Right lobe of liver (tissue), 6 donors: ENCODE measurements around the gene CCDC60. TPM values are rescaled to one million over a fixed set of nuclear protein-coding genes. Genes with fewer than 3 reads are reported as not detected.
A peak's percentile ranks its signal among the peaks of the same experiment; 100 is the strongest.

Source experiments
- ATAC-seq, 4 donors: fragments of 200-7000 bp; cut with Tn5 transposase; one replicate each; pipeline ENCODE4 v1.9.1; 2020; ENCODE audit warnings: mild to moderate bottlenecking in 4 of 4, moderate library complexity in 4 of 4
- DNase-seq, 3 donors: peaks; one replicate each; pipeline ENCODE4 v3.0.0-alpha.2; 2020
- H3K27ac ChIP-seq, 3 donors: fragments of 200-600 bp; one replicate each; pipeline ENCODE4 v1.8.0; 2022
- H3K27me3 ChIP-seq, 2 donors: fragments of 200-600 bp; one replicate each; pipeline ENCODE4 v1.8.0; 2022
- H3K36me3 ChIP-seq, 4 donors: fragments of 200-600 bp; sonication (generic) in 1 of 4; one replicate each; pipeline versions ENCODE4 v1.5.1 to v1.8.0; 2017 to 2022; ENCODE audit warnings: control low read depth in 1 of 4
- H3K4me1 ChIP-seq, 4 donors: fragments of 200-600 bp; sonication (generic) in 1 of 4; one replicate each; pipeline versions ENCODE4 v1.5.1 to v1.8.0; 2017 to 2022; ENCODE audit warnings: control low read depth in 1 of 4
- H3K4me3 ChIP-seq, 3 donors: fragments of 200-600 bp; one replicate each; pipeline ENCODE4 v1.8.0; 2022
- H3K9me3 ChIP-seq, 4 donors: fragments of 200-600 bp; sonication (generic) in 1 of 4; one replicate each; pipeline versions ENCODE4 v1.5.1 to v1.8.0; 2017 to 2022; ENCODE audit warnings: control low read depth in 1 of 4
- POLR2A ChIP-seq: fragments of 450-650 bp; IDR thresholded peaks from one replicate; pipeline ENCODE4 v1.6.1; 2017; ENCODE audit warnings: antibody characterized with exemption, mild to moderate bottlenecking
- WGBS: methylation state at CpG from one replicate; pipeline ENCODE4 v1.1.6; 2018; ENCODE audit warnings: low coverage, low lambda C conversion rate; ENCODE audit not compliant: insufficient coverage; ENCODE audit errors: missing lambda C conversion rate; 5-methylcytosine and 5-hydroxymethylcytosine counted together
- intact Hi-C, 2 donors: fragments of 100-400 bp; cut with DNase I; formaldehyde crosslinking; loops; one replicate each; pipeline versions ENCODE4 v1.11.2 to v1.14.1; 2022
- total RNA-seq, 6 experiments: library from RNA; depleted of rRNA in 2 of 6; stranded (reverse); fragments of >200 nt in 2 of 6; fragmentation: NEBNext Ultra II Directional in 3 of 6; extraction: Animal tissue kit (Norgen Biotek cat#: 25700) in 3 of 6; gene quantifications; one replicate each; pipeline versions ENCODE4 v1.1.0 to v1.2.4, GENCODE V29; 2016 to 2023
- TF ChIP-seq, protein P1 (sequence below), 4 donors: fragments of 200-600 bp in 3 of 4; fragments of 450-650 bp in 1 of 4; IDR thresholded peaks; one replicate each; pipeline versions ENCODE4 v1.5.1 to v1.8.0; 2016 to 2022; ENCODE audit warnings: antibody characterized with exemption in 4 of 4, mild to moderate bottlenecking in 2 of 4
- donor health status: DM: no; HTN: yes; CAD: no.
- donor health status: DM: no; HTN: no; CAD: no.
- donor health status: DM: no; HTN: no; CAD: no.
- donor health status: DM: no; HTN: yes; CAD: no.
- donor health status: DM: no; HTN: yes; CAD: no.

CCDC60 gene
- total RNA-seq, 6 experiments from 2014 or later: not detected

DNA sequence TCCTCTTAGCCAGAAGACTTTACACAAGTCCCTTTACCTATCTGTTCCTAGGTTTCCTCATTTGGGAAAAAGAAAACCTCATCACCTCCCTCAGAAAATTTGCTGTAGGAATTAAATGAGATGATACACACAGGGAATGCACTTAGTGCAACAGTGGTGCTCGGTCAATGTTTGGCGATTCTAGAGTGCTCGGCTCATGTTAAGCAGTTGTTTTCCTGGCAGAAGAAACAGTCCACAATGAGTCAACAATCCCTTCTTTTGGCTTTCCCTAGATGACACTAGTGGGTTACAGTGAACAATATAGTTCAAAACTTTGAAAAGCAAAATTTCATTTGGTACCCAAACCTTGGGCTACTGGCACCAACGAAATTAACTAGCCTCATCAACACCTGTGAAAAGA lies 255.1 kb downstream of the CCDC60 start:
- Histone ChIP-seq H3K36me3 (no peaks in the 10 kb centered on the region), H3K4me1 (peaks cover 0 to 16% (median 0%) of the 10 kb centered on the region in 4 donors), H3K4me3 (no peak overlapping the region), H3K9me3 (no peaks in the 10 kb centered on the region), H3K27ac (no peak overlapping the region), H3K27me3 (peaks cover 0 to 6% of the 10 kb centered on the region in 2 donors)
- no peak for TF ChIP-seq POLR2A
- TF ChIP-seq, protein P1, sequence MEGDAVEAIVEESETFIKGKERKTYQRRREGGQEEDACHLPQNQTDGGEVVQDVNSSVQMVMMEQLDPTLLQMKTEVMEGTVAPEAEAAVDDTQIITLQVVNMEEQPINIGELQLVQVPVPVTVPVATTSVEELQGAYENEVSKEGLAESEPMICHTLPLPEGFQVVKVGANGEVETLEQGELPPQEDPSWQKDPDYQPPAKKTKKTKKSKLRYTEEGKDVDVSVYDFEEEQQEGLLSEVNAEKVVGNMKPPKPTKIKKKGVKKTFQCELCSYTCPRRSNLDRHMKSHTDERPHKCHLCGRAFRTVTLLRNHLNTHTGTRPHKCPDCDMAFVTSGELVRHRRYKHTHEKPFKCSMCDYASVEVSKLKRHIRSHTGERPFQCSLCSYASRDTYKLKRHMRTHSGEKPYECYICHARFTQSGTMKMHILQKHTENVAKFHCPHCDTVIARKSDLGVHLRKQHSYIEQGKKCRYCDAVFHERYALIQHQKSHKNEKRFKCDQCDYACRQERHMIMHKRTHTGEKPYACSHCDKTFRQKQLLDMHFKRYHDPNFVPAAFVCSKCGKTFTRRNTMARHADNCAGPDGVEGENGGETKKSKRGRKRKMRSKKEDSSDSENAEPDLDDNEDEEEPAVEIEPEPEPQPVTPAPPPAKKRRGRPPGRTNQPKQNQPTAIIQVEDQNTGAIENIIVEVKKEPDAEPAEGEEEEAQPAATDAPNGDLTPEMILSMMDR (IDR thresholded peaks at IDR 0.05): no peak
- intact Hi-C loops: no loop called here
- WGBS: 23% methylated on average over 4 of the region's 4 CpGs
- no peak for DNase-seq
- peak in 3 of 4 donors; percentile 61 to 71 (median 62) for ATAC-seq

Other genes with a start within 250 kb of the CCDC60 start
- gene HSPB8, start 155.8 kb upstream of the CCDC60 start, total RNA-seq: 10 to 100 TPM in 2 of 6 experiments, 1 to 10 TPM in 3, under 1 TPM in 1; 0.68 to 15.9 (median 2.5) TPM